GM12878 (cell line): ENCODE data around the gene SHISA9. TPM values are rescaled to one million over a fixed set of nuclear protein-coding genes. Genes with fewer than 3 reads are reported as not detected.

ENCODE experiments used
- ATAC-seq: fragments of 200-7000 bp; cut with Tn5 transposase; 3 replicates; pipeline ENCODE4 v1.9.1; 2020; ENCODE audit warnings: mild to moderate bottlenecking, moderate library complexity
- BruUV-seq: library from RNA; stranded (reverse); fragments of 400-500 nt; replicated peaks from 2 replicates; lab custom pipeline; 2021; lab: Mats Ljungman, UMichigan
- CTCF ChIA-PET: fragments of 300-600 bp; sonication (Branson Sonifier 250); formaldehyde crosslinking; extraction: SDS; loops from one replicate; lab custom pipeline; 2021; ENCODE audit warnings: inconsistent platforms; lab: Yijun Ruan, JAX
- POLR2A ChIA-PET: fragments of 350-600 bp; formaldehyde crosslinking; extraction: SDS; loops from one replicate; lab custom pipeline; 2021; ENCODE audit warnings: inconsistent platforms; lab: Charles Lee
- RAD21 ChIA-PET: fragments of 300-600 bp; sonication (Branson Sonifier 250); formaldehyde crosslinking; loops from one replicate; lab custom pipeline; 2023; ENCODE audit warnings: antibody characterized with exemption; ENCODE audit not compliant: unreplicated experiment; lab: Charles Lee
- SMC1A ChIA-PET: fragments of 300-600 bp; sonication (Branson Sonifier 250); formaldehyde crosslinking; loops from one replicate; lab custom pipeline; 2023; ENCODE audit not compliant: unreplicated experiment, uncharacterized antibody; lab: Charles Lee
- DNase-seq: peaks from one replicate; pipeline ENCODE4 v3.0.0-alpha.2; 2011; ENCODE audit warnings: low read depth, low spot score
- FAIRE-seq: peaks from 3 replicates; lab custom pipeline; 2011; peaks lifted over from hg19 to GRCh38; lab: Jason Lieb, UNC
- H2AFZ ChIP-seq: 2 replicates; pipeline ENCODE4 v1.6.0; 2011; ENCODE audit warnings: low read depth, low read length, control low read depth; ENCODE audit not compliant: control insufficient read depth
- H3K27ac ChIP-seq: 2 replicates; pipeline ENCODE4 v1.5.1; 2011; ENCODE audit warnings: control low read depth; ENCODE audit not compliant: control insufficient read depth, insufficient read depth
- H3K27me3 ChIP-seq, 2 experiments: replicated peaks in 1 of 2; 2 replicates each; pipeline versions ENCODE4 v1.6.0 to v1.6.1; 2011; ENCODE audit warnings: low read length in 1 of 2; ENCODE audit not compliant: control insufficient read depth in 2 of 2, insufficient read depth in 2 of 2
- H3K36me3 ChIP-seq, 2 experiments: 2 replicates each; pipeline ENCODE4 v1.5.1; 2011; ENCODE audit warnings: low read length in 1 of 2; ENCODE audit not compliant: control insufficient read depth in 2 of 2, insufficient read depth in 2 of 2
- H3K4me1 ChIP-seq: 2 replicates; pipeline ENCODE4 v1.6.1; 2011; ENCODE audit warnings: mild to moderate bottlenecking, low read length, moderate library complexity, mixed read lengths; ENCODE audit not compliant: control insufficient read depth, insufficient read depth
- H3K4me2 ChIP-seq: 2 replicates; pipeline ENCODE4 v1.6.0; 2011; ENCODE audit warnings: control low read depth; ENCODE audit not compliant: control insufficient read depth, insufficient read depth
- H3K4me3 ChIP-seq: fragments of 200-600 bp; sonication (generic); 2 replicates; pipeline ENCODE4 v1.5.1; 2016
- H3K79me2 ChIP-seq: 2 replicates; pipeline ENCODE4 v1.6.0; 2011; ENCODE audit warnings: low read length; ENCODE audit not compliant: control insufficient read depth, insufficient read depth
- H3K9ac ChIP-seq: 2 replicates; pipeline ENCODE4 v1.8.0; 2011; ENCODE audit warnings: low read length, control low read depth, mixed read lengths; ENCODE audit not compliant: control insufficient read depth, insufficient read depth
- H3K9me3 ChIP-seq: replicated peaks from 3 replicates; pipeline ENCODE4 v1.5.1; 2011; ENCODE audit warnings: mild to moderate bottlenecking, low read length; ENCODE audit not compliant: control insufficient read depth, insufficient read depth
- H4K20me1 ChIP-seq: 2 replicates; pipeline ENCODE4 v1.6.0; 2011; ENCODE audit not compliant: control insufficient read depth, insufficient read depth
- ATF2 ChIP-seq: IDR thresholded peaks from 2 replicates; pipeline ENCODE4 v1.6.1; 2012; ENCODE audit warnings: low read length, inconsistent platforms
- BMI1 ChIP-seq: fragments of 450-650 bp; IDR thresholded peaks from 2 replicates; pipeline ENCODE4 v1.6.1; 2016; ENCODE audit warnings: mild to moderate bottlenecking, moderate library complexity, borderline replicate concordance
- EZH2 ChIP-seq: IDR thresholded peaks from 2 replicates; pipeline ENCODE4 v1.6.1; 2012; ENCODE audit warnings: low read depth, mild to moderate bottlenecking, control low read depth, inconsistent platforms, low read length, borderline replicate concordance; ENCODE audit not compliant: control insufficient read depth
- KAT2A ChIP-seq: conservative IDR thresholded peaks from 2 replicates; pipeline ENCODE4 v1.6.1; 2011; ENCODE audit warnings: low read depth, low read length; ENCODE audit not compliant: control insufficient read depth
- NRF1 ChIP-seq: conservative IDR thresholded peaks from 2 replicates; pipeline ENCODE4 v1.6.1; 2011; ENCODE audit warnings: mild to moderate bottlenecking, low read depth, low read length, improper control_type of control experiment
- PBX3 ChIP-seq: IDR thresholded peaks from 2 replicates; pipeline ENCODE4 v1.6.1; 2011; ENCODE audit warnings: mild to moderate bottlenecking, low read depth, low read length, moderate library complexity; ENCODE audit not compliant: insufficient replicate concordance
- PML ChIP-seq: IDR thresholded peaks from 2 replicates; pipeline ENCODE4 v1.6.1; 2012; ENCODE audit warnings: low read length, inconsistent platforms
- POU2F2 ChIP-seq: IDR thresholded peaks from 3 replicates; pipeline ENCODE4 v1.6.1; 2011; ENCODE audit warnings: low read depth, mild to moderate bottlenecking, low read length, borderline replicate concordance
- RAD21 ChIP-seq: IDR thresholded peaks from 2 replicates; pipeline ENCODE4 v1.6.1; 2011; ENCODE audit warnings: mild to moderate bottlenecking, low read depth, low read length, moderate library complexity; ENCODE audit not compliant: insufficient read depth
- RELA ChIP-seq: fragments of 450-650 bp; IDR thresholded peaks from 2 replicates; pipeline ENCODE4 v1.8.0; 2014; ENCODE audit warnings: borderline replicate concordance; ENCODE audit not compliant: partially characterized antibody
- SIX5 ChIP-seq: IDR thresholded peaks from 2 replicates; pipeline ENCODE4 v1.6.1; 2011; ENCODE audit warnings: mild to moderate bottlenecking, low read depth, low read length, moderate library complexity; ENCODE audit not compliant: severe bottlenecking
- SP1 ChIP-seq: IDR thresholded peaks from one replicate; pipeline ENCODE4 v1.6.1; 2011; ENCODE audit warnings: low read depth, low read length
- STAT1 ChIP-seq: fragments of 450-650 bp; conservative IDR thresholded peaks from 2 replicates; pipeline ENCODE4 v1.6.1; 2014; ENCODE audit warnings: antibody characterized with exemption, mild to moderate bottlenecking
- TAF1 ChIP-seq: IDR thresholded peaks from 2 replicates; pipeline ENCODE4 v1.6.1; 2011; ENCODE audit warnings: mild to moderate bottlenecking, low read depth, low read length, borderline replicate concordance
- ZNF207 ChIP-seq: fragments of 450-650 bp; IDR thresholded peaks from 2 replicates; pipeline ENCODE4 v1.6.1; 2014; ENCODE audit warnings: antibody characterized with exemption, mild to moderate bottlenecking, borderline replicate concordance
- ZNF274 ChIP-seq: IDR thresholded peaks from one replicate; pipeline ENCODE4 v1.8.0; 2011; ENCODE audit not compliant: insufficient read length, insufficient read depth
- WGBS: methylation state at CpG from one replicate; pipeline ENCODE4 v1.1.6; 2016; ENCODE audit warnings: low lambda C conversion rate; ENCODE audit not compliant: insufficient replicate concordance, insufficient coverage; ENCODE audit errors: missing lambda C conversion rate; 5-methylcytosine and 5-hydroxymethylcytosine counted together
- in situ Hi-C: fragments of 300-500 bp; cut with MboI; formaldehyde crosslinking; loops from 9 replicates; pipeline ENCODE4 v1.14.3; 2018; ENCODE audit warnings: mixed read lengths
- intact Hi-C: fragments of 100-400 bp; cut with micrococcal nuclease; formaldehyde crosslinking; loops from one replicate; pipeline ENCODE4 v1.14.2; 2022; ENCODE audit not compliant: unreplicated experiment
- polyA plus RNA-seq, 11 experiments: library from polyadenylated mRNA; depleted of rRNA in 4 of 11; unstranded in 6 of 11; stranded (reverse) in 5 of 11; fragments of >200 nt; fragmentation: Nextera tagmentation in 4 of 11; fragmentation: Illumina TruSeq in 1 of 11; extraction: Ambion mirVana in 4 of 11; extraction: Trizol in 1 of 11; gene quantifications; 1 replicate in 1 of 11; 2 replicates in 10 of 11; pipeline versions ENCODE4 v1.2.1 to v1.2.3, GENCODE V29; 2011 to 2016; ENCODE audit warnings: inconsistent platforms in 2 of 11, missing spikeins in 2 of 11, low read depth in 1 of 11
- total RNA-seq, 4 experiments: library from RNA; depleted of rRNA in 3 of 4; stranded (reverse); fragments of >200 nt in 3 of 4; fragmentation: Illumina TruSeq in 1 of 4; extraction: Trizol in 1 of 4; gene quantifications; 2 replicates each; pipeline versions ENCODE4 v1.2.1 to v1.2.3, GENCODE V29; 2013 to 2021
- TF ChIP-seq, protein P1 (sequence below): IDR thresholded peaks from 2 replicates; pipeline ENCODE4 v1.6.1; 2012; ENCODE audit warnings: low read depth, low read length, improper control_type of control experiment

The SHISA9 gene
- total and polyA plus RNA-seq, 10 of the 15 experiments (the other 5 are each of a cell fraction or from before 2014, with no cell fraction given): 0.03 to 25.5 (median 0.07) TPM

DNA sequence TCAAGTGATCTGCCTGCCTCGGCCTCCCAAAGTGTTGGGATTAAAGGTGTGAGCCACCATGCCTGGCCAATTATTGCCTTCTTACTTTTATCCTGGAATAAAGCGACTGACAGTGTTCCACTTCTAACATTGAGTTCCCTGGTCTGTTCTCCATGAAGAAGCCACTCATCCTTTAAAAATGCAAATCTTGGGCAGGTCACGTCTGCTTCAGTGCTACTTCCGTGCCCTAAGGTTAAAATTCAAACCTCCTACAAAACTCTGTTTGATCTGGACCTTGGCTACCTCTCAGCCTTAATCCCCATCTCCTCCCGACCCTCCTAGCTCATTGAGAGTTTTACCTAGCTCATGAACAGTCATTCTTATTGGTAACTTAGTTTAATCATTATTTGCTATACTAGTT is 9.6 kb upstream of the SHISA9 start:
- BruUV-seq: no TSS peak
- RAD21 ChIA-PET: interaction anchor here (0.7 to 1.2 kb wide), 2 partner anchors 319 to 1020 kb away, joined by 3 to 4 read pairs; no protein-coding TSS in a partner anchor
- no peaks in the 10 kb centered on the region for H3K9me3 ChIP-seq
- H3K4me2 ChIP-seq: no peak overlapping the region
- TF ChIP-seq RELA: no peak
- no peak for TF ChIP-seq BMI1
- no peak for TF ChIP-seq EZH2
- TF ChIP-seq ZNF207: no peak
- TF ChIP-seq SIX5: no peak
- no peak for TF ChIP-seq POU2F2
- no peak for TF ChIP-seq NRF1
- no peak for TF ChIP-seq PML
- no peak for TF ChIP-seq ATF2
- TF ChIP-seq SP1: no peak
- TF ChIP-seq KAT2A: no peak
- no peak for TF ChIP-seq ZNF274
- no peak for TF ChIP-seq RAD21
- TF ChIP-seq TAF1: no peak
- TF ChIP-seq PBX3: no peak
- no peak for TF ChIP-seq STAT1
- TF ChIP-seq, protein P1, sequence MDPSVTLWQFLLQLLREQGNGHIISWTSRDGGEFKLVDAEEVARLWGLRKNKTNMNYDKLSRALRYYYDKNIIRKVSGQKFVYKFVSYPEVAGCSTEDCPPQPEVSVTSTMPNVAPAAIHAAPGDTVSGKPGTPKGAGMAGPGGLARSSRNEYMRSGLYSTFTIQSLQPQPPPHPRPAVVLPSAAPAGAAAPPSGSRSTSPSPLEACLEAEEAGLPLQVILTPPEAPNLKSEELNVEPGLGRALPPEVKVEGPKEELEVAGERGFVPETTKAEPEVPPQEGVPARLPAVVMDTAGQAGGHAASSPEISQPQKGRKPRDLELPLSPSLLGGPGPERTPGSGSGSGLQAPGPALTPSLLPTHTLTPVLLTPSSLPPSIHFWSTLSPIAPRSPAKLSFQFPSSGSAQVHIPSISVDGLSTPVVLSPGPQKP: no peak
- TF ChIP-seq, all 136 proteins: peak for 0
- H3K4me3 ChIP-seq: no peak overlapping the region
- H3K36me3 ChIP-seq: no peaks in the 10 kb centered on the region
- FAIRE-seq (no peak), ATAC-seq (no peak), DNase-seq (no peak)
- no peaks in the 10 kb centered on the region for H3K79me2 ChIP-seq
- in situ Hi-C loops (loop anchor here (5.0 kb wide), 1 partner anchor 560 kb away; no protein-coding TSS in a partner anchor), intact Hi-C loops (loop anchor here (10.0 kb wide), 1 partner anchor 317 kb away; no protein-coding TSS in a partner anchor)
- ChIA-PET CTCF (interaction anchor here (0.7 kb wide), 1 partner anchor 214 kb away, joined by 3 read pairs; no protein-coding TSS in a partner anchor), POLR2A (no interaction called here), SMC1A (no interaction called here)
- H4K20me1 ChIP-seq: no peaks in the 10 kb centered on the region
- H3K4me1 ChIP-seq: no peaks in the 10 kb centered on the region
- 12% methylated on average over 5 of the region's 5 CpGs for WGBS
- no peak overlapping the region for H3K9ac ChIP-seq
- H3K27me3 ChIP-seq: no peaks in the 10 kb centered on the region
- H3K27ac ChIP-seq: no peak overlapping the region
- no peak overlapping the region for H2AFZ ChIP-seq
